Measurements from ENCODE around the gene GNAT1.

GRCh38 chr3:50204804-50205412, 13.5 kb downstream of the GNAT1 start, which contains the start of gene SLC38A3:
- no peak for TF ChIP-seq POLR2AphosphoS5 (IDR thresholded peaks at IDR 0.05; ENCODE audit: low read depth, low read length)
- TF ChIP-seq TAF1 (IDR thresholded peaks at IDR 0.05; ENCODE audit: borderline replicate concordance, insufficient read depth, low read length), result no peak
- TF ChIP-seq SIN3A (IDR thresholded peaks at IDR 0.05; ENCODE audit: borderline replicate concordance, insufficient read depth, low read length), result no peak
- TF ChIP-seq REST (IDR thresholded peaks at IDR 0.05; ENCODE audit: insufficient read depth in 1 of 2, low read depth in 2 of 2, low read length in 2 of 2), result no peak
